Iris pigment epithelial cell (primary cell): ENCODE results near the gene SMS.

Experiments
- DNase-seq: peaks from one replicate; pipeline ENCODE4 v3.0.0-alpha.2; 2011; ENCODE audit warnings: low read depth

Gene SMS

DNA sequence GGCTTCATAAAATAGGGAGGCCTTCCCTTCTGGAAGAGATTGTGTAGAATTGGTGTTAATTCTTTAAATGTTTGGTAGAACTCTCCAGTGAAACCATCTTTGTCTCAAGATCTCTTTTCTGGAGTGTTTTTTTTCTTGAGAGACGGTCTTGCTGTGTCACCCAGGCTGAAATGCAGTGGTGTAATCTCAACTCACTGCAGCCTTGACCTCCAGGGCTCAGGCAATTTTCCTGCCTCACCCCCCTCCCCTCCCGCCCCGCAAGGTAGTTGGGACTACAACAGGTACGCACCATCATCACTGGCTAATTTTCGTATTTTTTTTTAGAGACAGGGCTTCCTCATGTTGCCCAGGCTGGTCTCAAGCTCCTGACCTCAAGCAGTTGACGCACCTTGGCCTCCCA, 12.1 kb downstream of the SMS start:
- DNase-seq, result no peak

- peak; percentile 16 for DNase-seq
These were observed 12.8 kb downstream of the SMS start for GRCh38 chrX:21953195-21953830.

GRCh38 chrX:21955403-21956189, 15.1 kb downstream of the SMS start:
- no peak for DNase-seq

GRCh38 chrX:21956783-21957182, 16.3 kb downstream of the SMS start:
- DNase-seq, result no peak

- no peak for DNase-seq
These were observed 17.7 kb downstream of the SMS start for GRCh38 chrX:21958187-21958586.

DNA sequence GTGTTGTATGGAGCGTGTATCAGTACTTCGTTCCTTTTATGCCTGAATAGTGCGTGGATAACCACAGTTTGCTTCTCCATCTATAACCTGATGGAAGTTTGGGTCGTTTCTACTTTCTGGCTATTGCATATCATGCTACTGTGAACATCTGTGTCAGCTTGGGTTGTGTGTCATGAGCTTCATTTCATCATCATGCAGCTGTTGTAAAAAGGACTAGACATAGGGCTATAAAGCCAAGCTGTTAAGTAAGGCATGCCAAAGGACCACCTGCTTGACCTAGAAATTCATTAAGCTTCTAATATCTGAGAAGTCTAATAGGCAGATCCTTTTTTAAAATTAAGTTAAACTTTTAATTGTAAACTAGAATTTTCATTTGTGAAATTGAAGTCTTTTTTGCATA, 18.4 kb downstream of the SMS start:
- DNase-seq, result peak; percentile 37

DNA sequence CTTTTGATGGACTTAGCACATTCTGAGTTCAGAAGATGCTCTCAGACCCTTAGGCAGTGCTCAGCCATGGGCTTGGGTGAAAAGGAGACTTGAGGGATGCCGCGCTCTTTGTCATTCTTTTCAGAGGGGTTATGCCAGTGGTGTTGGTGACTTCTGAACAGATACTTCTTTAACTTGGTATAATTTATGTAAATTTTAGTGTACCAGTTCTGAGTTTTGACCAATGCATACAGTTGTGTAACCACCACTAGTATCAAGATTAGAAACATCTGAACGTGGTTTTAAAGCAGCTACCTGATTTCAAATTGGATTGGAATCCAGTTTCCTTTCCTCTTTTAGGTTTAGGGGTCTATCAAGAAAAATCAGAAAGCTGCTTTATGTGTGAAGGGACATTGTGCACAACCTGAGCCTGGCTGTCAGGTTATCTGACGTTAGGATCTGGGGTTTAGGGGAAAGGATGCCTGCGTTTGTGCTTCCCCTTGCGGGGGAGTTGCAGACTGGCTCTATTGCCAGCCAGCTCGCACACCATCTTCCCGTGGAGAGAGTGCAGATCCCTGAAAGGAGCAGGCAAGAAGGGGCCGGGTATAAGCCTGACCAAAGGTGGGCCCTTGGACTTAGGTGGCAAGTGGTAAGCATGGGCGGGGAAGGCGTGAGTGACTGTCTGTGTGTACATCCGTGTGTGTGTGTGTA, 19.0 kb downstream of the SMS start:
- DNase-seq, result no peak

- peak; percentile 47 for DNase-seq
These were observed 20.3 kb downstream of the SMS start for GRCh38 chrX:21960569-21961541.

DNA sequence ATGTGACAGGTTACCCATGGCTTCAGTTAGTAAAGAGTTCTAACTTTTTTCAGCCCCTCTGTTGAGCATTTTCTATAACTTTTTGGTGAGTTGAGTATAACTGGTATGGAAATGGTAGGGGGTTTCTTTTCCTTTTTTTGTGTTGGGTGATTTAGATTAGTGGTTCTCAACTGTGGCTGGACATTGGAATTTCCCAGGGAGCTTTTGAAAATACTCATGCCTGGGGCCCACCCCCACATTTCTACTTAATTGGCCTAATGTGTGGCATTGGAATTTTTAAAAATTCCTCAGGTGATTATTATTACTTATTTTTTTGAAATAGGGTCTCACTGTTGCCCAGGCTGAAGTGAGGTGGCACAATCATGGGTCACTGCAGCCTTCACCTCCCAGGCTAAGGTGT, 21.9 kb downstream of the SMS start:
- DNase-seq, result no peak

DNA sequence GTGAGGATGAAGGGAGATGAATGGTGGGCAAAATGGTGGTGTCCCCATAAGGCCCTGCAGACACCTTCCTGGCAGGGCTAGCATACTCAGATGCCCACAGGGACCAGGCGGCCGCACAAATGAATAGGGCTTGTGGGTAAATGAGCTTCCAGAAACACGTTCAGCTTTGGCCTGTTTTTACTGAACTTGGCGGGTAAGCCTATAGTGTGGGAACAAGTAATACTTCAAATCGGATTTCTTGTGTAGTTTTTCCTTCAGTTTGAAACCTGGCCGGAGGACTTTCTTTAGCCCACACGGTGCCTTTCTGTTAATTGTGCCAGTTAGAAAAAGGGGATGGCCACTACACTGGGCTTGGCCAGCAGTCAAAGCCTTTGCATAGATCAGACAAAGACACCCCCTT, 22.8 kb downstream of the SMS start:
- no peak for DNase-seq

DNA sequence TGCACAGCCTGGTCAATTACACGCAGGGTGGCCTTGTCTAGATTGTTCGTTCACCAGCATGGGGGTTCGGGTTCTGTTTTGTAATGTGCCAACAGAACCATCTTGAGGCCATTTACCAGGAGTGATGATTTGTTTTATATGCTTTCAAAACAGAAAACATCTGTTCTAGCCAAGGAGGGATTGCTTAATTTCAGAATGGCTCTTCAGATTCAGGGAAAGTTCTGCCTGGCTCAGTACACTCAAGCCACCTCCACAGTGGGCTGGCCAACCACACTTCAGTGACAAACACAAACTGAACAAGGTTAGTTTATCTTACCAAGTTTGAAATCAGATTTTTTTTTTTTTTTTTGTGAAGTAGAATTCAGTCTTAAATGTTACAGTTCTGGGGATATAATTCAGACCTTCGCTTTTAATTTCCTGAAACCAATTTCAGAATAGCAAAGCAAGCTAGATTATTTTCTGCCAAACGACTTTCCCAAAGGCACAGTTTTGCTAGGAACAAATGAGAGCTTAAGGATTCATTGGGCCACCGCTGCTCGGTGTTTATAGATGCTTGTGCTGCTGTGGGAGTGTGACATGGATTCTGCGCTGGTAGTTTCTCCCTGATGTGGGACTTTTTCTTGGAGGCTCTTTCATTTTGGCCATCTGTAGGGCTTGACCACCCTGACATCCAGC, 23.4 kb downstream of the SMS start:
- peak; percentile 50 for DNase-seq

DNA sequence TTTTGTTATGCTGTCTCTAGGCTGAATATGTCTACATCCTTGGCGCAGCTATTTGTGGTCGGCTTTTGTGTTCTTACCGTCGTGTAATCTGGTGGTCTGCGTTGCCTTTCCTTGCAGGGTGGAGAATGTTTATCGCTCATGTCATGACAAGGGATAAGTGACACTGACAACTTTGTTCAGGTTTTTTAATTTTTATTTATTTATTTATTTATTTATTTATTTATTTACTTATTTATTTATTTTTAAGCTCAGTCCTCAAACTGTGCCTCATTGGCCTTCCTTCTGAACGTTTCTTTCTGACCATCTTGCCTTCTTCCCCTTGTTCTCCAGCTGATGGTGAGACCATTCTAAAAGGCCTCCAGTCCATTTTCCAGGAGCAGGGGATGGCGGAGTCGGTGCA, 26.4 kb downstream of the SMS start:
- no peak for DNase-seq

DNA sequence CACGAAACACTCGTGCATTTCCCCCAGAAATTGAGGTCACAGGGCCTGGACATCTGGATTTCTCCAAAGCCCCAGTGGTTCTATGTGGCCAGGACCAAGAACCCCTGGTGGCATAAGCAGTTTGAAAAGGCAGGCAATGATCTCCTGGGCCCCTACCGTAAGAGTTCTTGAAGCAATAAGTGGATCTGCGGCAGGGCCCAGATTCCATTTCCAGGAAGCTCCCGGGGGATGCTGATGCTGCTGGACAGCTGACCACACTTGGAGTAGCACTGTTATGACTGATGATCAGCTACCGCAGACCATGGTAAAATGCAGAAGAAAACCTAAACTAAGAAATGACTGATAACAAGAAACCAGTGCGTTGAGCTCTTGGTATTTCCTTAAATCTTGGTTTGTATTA, 27.8 kb downstream of the SMS start:
- no peak for DNase-seq

- no peak for DNase-seq
These were observed 29.8 kb downstream of the SMS start for GRCh38 chrX:21970326-21970725.

- no peak for DNase-seq
These were observed 31.5 kb downstream of the SMS start for GRCh38 chrX:21972046-21972445.

DNA sequence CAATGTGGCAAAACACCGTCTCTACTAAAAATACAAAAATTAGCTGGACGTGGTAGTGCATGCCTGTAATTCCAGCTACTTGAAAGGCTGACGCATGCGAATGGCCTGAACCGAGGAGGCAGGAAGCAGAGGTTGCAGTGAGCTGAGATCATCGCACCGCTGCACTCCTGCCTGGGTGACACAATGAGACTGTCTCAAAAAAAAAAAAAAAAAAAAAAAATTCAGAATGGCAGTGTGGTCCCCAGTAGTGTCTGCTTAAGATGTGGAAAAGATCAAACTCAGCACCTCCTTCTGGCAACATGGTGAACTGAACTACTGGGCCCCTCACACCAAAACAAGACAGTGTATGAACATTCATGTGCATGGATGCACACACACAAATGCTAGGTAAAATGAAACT, 32.2 kb downstream of the SMS start:
- DNase-seq, result peak; percentile 86

DNA sequence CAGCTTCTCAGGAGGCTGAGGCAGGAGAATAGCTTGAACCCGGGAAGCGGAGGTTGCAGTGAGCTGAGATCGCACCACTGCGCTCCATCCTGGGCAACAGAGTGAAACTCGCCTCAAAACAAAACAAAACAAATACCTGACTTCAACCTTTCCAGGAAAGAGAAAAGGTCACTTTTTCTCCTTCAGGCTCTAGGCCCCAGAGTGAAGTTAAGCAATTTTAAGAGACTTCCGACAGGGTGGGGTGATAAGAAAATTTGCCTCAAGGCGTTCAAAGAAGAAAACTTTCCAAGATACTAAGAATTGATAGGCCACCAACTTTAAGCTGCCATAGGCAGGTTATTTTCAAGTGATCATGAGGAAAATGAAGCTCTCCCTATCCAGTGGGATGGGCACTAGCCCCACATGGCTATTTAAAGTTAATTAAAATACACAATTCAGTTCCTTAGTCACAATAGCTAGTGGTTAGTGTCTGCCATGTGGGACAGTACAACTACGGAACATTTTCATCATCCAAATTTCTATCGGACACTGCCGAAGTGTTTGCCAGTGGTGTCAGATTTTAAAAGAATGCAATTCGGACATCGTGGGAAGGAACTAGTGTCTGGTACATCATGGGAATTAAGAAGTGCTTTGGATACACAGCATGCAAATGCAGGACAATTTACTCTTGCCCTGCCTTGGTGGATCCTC, 33.0 kb downstream of the SMS start:
- DNase-seq, result no peak

- no peak for DNase-seq
These were observed 33.5 kb downstream of the SMS start for GRCh38 chrX:21974011-21974385.

DNA sequence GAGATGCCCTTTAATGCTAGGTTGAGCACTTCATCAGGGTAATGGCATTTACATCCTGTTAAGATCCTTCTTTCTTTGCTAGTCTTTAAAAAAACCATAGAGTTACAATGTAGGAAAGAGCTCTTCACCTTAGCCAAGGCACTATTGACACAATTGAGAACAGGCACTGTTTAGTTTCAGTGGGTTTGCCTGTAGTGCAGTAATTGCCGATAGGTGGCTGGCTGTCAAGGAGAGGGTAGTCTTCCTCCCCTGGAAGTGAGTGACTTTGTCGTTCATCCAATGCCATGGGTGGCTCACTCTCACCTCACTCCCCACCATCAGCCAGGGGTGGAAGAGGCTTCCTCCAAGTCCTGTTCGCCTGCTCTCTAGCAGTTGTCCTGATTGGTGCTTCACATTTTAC, 34.7 kb downstream of the SMS start:
- no peak for DNase-seq

DNA sequence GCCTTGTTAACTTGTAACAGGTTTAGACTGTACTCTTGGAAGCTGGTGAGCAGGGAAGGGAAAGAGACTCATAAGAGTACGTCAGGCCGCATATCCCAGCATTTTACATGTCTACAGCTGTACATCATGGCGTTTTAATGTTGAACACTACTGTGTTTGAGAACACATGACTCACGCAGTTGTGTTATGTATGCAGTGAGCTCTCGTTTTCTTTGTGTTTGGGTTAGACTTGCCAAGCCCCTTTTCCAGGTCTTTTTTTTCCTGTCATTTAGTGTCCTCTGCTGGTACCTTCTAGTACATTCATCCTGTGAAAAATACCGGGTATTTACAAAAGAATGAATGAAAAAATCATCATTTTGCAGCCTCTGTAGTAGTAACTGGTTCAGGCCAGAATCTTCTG, 35.3 kb downstream of the SMS start:
- peak; percentile 74 for DNase-seq

- no peak for DNase-seq
These were observed 37.8 kb downstream of the SMS start for GRCh38 chrX:21978346-21978745.
